ENCODE measurements around the gene MTFP1.
"Not testable (repeated sequence)": the region's sequence is repeated elsewhere in the genome, so short reads cannot be mapped to it uniquely, and the experiment has no call there.

MTFP1 gene

DNA sequence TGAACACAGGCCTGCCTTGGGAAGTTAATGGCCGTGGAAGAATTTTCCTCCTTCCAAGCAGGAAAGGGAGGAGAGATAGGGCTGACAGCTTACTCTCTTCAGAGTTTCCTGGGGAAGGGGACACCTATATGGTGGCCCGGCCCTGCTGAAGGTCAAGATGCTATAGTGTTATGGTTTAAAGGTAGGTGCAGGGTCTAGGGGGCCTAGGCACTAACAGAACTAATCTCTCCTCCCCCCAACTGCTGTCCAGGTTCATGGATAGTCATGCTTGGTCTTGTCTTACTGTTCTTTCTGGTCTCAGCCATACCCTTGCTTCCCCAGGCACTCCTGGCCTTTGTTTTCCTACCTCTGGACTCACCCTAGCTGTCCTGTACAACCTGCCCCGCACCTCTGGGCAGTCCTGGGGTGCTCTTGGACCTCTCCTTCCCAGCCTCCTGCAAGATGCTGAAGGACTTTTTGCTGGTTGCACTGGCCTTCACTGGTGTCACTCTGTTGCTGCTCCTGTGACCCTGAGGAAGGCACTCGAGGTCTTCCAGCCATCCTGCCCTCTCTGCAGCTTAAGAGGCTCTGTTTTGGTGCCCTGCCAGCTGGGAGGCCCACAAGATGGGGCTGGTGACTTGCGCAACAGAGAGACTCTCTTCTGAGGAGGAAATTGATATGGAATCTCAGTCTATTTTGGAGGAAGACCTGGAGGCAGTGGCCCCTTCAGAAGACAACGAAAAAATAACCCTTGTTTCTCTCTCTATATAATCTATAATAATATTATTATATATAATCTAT is 28.4 kb downstream of the MTFP1 start:
- no peak overlapping the region for H3K27ac ChIP-seq
- TF ChIP-seq CTCF (conservative IDR thresholded peaks at IDR 0.05): peak; percentile 45

- H3K27ac ChIP-seq: no peak overlapping the region
- no peak for TF ChIP-seq CTCF (conservative IDR thresholded peaks at IDR 0.05)
These were observed 29.7 kb downstream of the MTFP1 start for GRCh38 chr22:30455075-30455840.

- no peak overlapping the region for H3K27ac ChIP-seq
- no peak for TF ChIP-seq CTCF (conservative IDR thresholded peaks at IDR 0.05)
These were observed 32.4 kb downstream of the MTFP1 start for GRCh38 chr22:30457981-30458380.

- no peak for TF ChIP-seq CTCF (conservative IDR thresholded peaks at IDR 0.05)
- no peak overlapping the region for H3K27ac ChIP-seq
These were observed 33.8 kb downstream of the MTFP1 start for GRCh38 chr22:30459181-30460052.

DNA sequence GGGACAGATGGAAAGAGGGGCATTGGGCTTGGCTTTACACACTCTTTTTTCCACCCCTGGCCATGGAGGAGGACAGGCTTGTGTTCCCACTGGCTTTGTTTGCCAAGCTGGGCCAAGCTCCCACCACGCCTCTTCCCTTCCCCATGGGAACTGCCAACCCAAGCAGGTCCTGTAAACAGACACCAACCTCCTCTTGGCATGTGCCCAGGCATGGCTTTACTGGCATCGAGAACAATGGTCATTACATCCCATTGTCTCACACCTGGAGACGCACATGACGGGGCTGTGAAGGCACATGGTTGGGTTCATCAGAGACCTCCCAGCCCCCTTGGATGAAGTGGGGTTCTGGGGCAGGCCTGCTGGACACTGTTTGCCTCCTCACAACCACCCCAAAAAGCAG is 34.6 kb downstream of the MTFP1 start:
- TF ChIP-seq CTCF (conservative IDR thresholded peaks at IDR 0.05): no peak
- H3K27ac ChIP-seq: no peak overlapping the region

GRCh38 chr22:30460555-30460954 is 35.0 kb downstream of the MTFP1 start:
- not testable (repeated sequence) for H3K27ac ChIP-seq

DNA sequence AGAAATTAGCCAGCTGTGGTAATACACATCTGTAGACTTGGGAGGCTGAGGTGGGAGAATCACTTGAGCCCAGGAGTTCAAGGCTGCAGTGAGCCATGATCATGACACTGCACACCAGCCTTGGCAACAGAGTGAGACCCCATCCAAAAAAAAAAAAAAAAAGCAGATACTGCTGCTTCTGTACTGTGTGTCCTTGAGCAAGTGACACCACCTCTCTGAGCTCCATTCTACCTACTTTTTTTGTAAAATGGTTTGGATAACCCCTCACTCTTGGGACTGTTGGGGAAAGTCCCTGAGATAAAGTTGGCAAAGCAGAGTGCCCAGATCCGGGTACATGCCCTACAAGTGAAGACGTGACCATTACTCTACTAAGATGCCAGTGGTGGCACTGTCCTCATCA is 43.6 kb downstream of the MTFP1 start:
- TF ChIP-seq CTCF (conservative IDR thresholded peaks at IDR 0.05): no peak
- H3K27ac ChIP-seq: no peak overlapping the region

All from VCaP (cell line).